HG03354 (cell line): ENCODE results near the gene ARFGEF2.
A peak's percentile ranks its signal among the peaks of the same experiment; 100 is the strongest.
"Not testable (repeated sequence)": the region's sequence is repeated elsewhere in the genome, so short reads cannot be mapped to it uniquely, and the experiment has no call there.

Experiments
- ATAC-seq: cut with Tn5 transposase; IDR thresholded peaks from one replicate; pipeline ENCODE4 v1.9.1; 2021; ENCODE audit warnings: mild to moderate bottlenecking; ENCODE audit not compliant: unreplicated experiment, poor library complexity, severe bottlenecking

Gene ARFGEF2

GRCh38 chr20:49043000-49043399, 121.5 kb downstream of the ARFGEF2 start:
- no peak for ATAC-seq

GRCh38 chr20:49045440-49046086, 124.1 kb downstream of the ARFGEF2 start:
- peak; percentile 7 for ATAC-seq

GRCh38 chr20:49046087-49046900, 124.8 kb downstream of the ARFGEF2 start, which contains the start of gene CSE1L:
Gene CSE1L, plus strand, starts transcription at chr20:49046312. Its CDS starts 12,152 bp downstream, at chr20:49058464.
- ATAC-seq: peak; percentile 88

- ATAC-seq: no peak
Observed at GRCh38 chr20:49052334-49052733, 130.8 kb downstream of the ARFGEF2 start.

GRCh38 chr20:49054056-49054643, 132.6 kb downstream of the ARFGEF2 start:
- peak; percentile 60 for ATAC-seq

- ATAC-seq: no peak
Observed at GRCh38 chr20:49063279-49063678, 141.8 kb downstream of the ARFGEF2 start.

GRCh38 chr20:49074521-49074920, 153.0 kb downstream of the ARFGEF2 start:
- no peak for ATAC-seq

- ATAC-seq: no peak
Observed at GRCh38 chr20:49078310-49078709, 156.8 kb downstream of the ARFGEF2 start.

- not testable (repeated sequence) for ATAC-seq
Observed at GRCh38 chr20:49082295-49082694, 160.8 kb downstream of the ARFGEF2 start.
